Peyer's patch (tissue), 4 donors: ENCODE measurements around the gene TTC39B. TPM values are rescaled to one million over a fixed set of nuclear protein-coding genes. Genes with fewer than 3 reads are reported as not detected.
A peak's percentile ranks its signal among the peaks of the same experiment; 100 is the strongest.

Source experiments
- DNase-seq, 3 donors: peaks; one replicate each; pipeline ENCODE4 v3.0.0-alpha.2; 2017 to 2019
- H3K27ac ChIP-seq, 4 donors: fragments of 200-600 bp; sonication (generic); one replicate each; pipeline ENCODE4 v1.5.1; 2016 to 2019
- H3K27me3 ChIP-seq, 2 donors: fragments of 200-600 bp; sonication (generic); one replicate each; pipeline ENCODE4 v1.5.1; 2019
- H3K36me3 ChIP-seq, 3 donors: fragments of 200-600 bp; sonication (generic); one replicate each; pipeline ENCODE4 v1.5.1; 2016 to 2019
- H3K4me1 ChIP-seq, 4 donors: fragments of 200-600 bp; sonication (generic); one replicate each; pipeline ENCODE4 v1.5.1; 2016 to 2019
- H3K4me3 ChIP-seq, 4 donors: fragments of 200-600 bp; sonication (generic); 1 replicate in 3 of 4; 2 replicates in 1 of 4; pipeline ENCODE4 v1.5.1; 2016 to 2019; ENCODE audit warnings: mild to moderate bottlenecking in 1 of 4
- H3K9me3 ChIP-seq, 4 donors: fragments of 200-600 bp; sonication (generic); one replicate each; pipeline ENCODE4 v1.5.1; 2016 to 2019; ENCODE audit warnings: mild to moderate bottlenecking in 1 of 4
- POLR2A ChIP-seq, 2 donors: fragments of 450-650 bp; IDR thresholded peaks; one replicate each; pipeline ENCODE4 v1.5.1; 2017; ENCODE audit warnings: antibody characterized with exemption in 2 of 2, mild to moderate bottlenecking in 2 of 2, moderate library complexity in 2 of 2
- total RNA-seq, 4 donors: library from RNA; depleted of rRNA; stranded (reverse); fragments of >200 nt; gene quantifications; one replicate each; pipeline ENCODE4 v1.1.0, GENCODE V29; 2016
- TF ChIP-seq, protein P1 (sequence below), 6 experiments: fragments of 450-650 bp in 4 of 6; fragments of 200-600 bp in 2 of 6; sonication (generic) in 1 of 6; IDR thresholded peaks; one replicate each; pipeline ENCODE4 v1.5.1; 2017 to 2019; ENCODE audit warnings: antibody characterized with exemption in 6 of 6, mild to moderate bottlenecking in 3 of 6, moderate library complexity in 1 of 6

Gene TTC39B
- total RNA-seq, 4 donors from 2014 or later: 17.3 to 44.1 (median 33.1) TPM

DNA sequence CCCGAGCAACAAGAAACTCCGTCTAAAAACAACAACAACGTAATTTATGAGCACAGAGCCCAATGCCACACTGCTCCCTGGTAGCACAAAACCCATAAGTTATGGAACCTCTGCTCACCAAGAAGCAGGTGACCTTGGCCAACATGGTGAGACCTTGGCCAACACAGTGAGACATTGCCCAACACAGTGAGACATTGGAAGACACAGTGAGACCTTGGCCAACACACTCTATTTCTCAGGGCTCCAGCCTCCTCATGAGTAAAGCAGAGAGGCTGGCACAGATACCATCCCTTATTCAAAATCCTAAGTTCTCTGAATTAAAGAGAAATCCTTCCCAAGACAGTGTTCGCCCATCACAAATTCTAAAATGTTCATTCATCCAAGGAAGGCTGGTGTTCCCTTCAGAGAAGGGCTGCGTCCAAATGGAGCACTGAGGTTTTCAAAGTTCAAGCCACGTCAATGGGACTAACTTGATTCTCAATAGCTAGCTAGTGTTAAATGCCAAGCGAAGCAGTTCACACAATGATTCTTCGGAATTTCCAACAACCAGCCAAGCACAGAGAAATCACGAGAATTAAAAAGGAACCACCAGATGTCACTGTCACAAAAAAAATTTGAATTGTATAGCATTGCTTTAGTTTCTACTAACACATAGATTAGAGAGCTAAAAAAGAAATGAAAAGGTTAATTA, 29.5 kb downstream of the TTC39B start:
- H3K36me3 ChIP-seq: no peaks in the 10 kb centered on the region
- no peaks in the 10 kb centered on the region for H3K27me3 ChIP-seq
- H3K4me1 ChIP-seq: peaks cover 0 to 19% (median 0%) of the 10 kb centered on the region in 4 donors
- TF ChIP-seq POLR2A (IDR thresholded peaks at IDR 0.05): no peak
- TF ChIP-seq, protein P1, sequence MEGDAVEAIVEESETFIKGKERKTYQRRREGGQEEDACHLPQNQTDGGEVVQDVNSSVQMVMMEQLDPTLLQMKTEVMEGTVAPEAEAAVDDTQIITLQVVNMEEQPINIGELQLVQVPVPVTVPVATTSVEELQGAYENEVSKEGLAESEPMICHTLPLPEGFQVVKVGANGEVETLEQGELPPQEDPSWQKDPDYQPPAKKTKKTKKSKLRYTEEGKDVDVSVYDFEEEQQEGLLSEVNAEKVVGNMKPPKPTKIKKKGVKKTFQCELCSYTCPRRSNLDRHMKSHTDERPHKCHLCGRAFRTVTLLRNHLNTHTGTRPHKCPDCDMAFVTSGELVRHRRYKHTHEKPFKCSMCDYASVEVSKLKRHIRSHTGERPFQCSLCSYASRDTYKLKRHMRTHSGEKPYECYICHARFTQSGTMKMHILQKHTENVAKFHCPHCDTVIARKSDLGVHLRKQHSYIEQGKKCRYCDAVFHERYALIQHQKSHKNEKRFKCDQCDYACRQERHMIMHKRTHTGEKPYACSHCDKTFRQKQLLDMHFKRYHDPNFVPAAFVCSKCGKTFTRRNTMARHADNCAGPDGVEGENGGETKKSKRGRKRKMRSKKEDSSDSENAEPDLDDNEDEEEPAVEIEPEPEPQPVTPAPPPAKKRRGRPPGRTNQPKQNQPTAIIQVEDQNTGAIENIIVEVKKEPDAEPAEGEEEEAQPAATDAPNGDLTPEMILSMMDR (IDR thresholded peaks at IDR 0.05): peak in 5 of 6 experiments; percentile 22 to 50 (median 45)
- DNase-seq: no peak
- no peak overlapping the region for H3K4me3 ChIP-seq
- peak overlapping the region in 2 of 4 donors; percentile 26 to 38 for H3K27ac ChIP-seq
- no peaks in the 10 kb centered on the region for H3K9me3 ChIP-seq

DNA sequence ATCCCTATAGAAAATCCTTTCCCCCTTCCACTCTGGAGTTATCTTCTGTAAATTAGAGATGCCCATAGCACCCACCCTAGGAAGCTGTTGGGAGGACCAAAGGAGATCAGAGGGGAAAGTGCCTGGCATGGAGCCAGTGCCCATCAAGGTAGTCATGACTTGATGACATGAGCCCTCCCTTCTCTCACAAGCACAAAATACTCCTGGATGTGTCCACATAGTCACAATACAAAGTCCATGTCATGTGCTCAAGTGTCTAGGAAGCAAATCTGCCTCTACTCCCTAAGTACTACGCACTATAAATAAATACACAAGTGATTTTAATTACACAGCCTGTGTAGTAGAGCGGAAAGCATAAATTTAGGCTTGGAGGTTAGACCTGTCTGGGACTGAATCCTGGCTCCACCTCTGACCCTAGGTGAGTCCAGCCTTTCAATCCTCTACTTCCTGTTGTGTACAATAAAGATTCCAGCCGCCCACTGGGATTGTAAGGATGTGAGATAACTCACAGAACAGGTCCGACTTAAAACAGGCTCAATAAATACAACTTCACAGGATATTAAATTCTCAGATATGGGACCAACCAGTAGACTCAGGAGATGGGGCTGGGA, 30.6 kb downstream of the TTC39B start:
- DNase-seq: peak in 1 of 3 donors; percentile 44

DNA sequence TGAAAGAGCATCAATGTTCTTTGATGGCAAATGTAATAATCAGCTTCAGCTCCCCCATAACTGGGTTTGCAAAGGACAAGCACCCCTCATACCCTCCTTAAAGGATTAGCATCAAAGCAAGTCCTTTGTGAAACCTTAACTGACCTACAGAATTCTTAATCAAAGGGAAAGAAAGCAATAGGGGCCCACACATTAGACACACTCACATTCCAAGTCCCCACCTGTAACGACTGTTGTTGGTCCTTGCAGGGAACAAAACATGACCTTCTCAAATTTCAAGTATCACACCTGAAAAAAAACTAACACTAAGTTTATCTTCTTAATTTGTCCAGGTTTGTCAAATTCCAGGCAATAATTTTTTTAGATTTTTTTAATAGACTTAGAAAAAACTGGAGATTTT, 32.6 kb downstream of the TTC39B start:
- Histone ChIP-seq H3K27ac (no peak overlapping the region), H3K36me3 (no peaks in the 10 kb centered on the region), H3K27me3 (no peaks in the 10 kb centered on the region), H3K4me1 (peaks cover 0 to 19% (median 0%) of the 10 kb centered on the region in 4 donors), H3K9me3 (no peaks in the 10 kb centered on the region), H3K4me3 (no peak overlapping the region)
- no peak for TF ChIP-seq POLR2A (IDR thresholded peaks at IDR 0.05)
- TF ChIP-seq, protein P1 (IDR thresholded peaks at IDR 0.05): no peak
- DNase-seq: no peak

More for the DNA sequence above, 30.6 kb downstream of the TTC39B start:
- H3K4me1 ChIP-seq: peaks cover 0 to 19% (median 0%) of the 10 kb centered on the region in 4 donors
- no peaks in the 10 kb centered on the region for H3K9me3 ChIP-seq
- TF ChIP-seq, protein P1 (IDR thresholded peaks at IDR 0.05): no peak
- TF ChIP-seq POLR2A (IDR thresholded peaks at IDR 0.05): no peak
- no peak overlapping the region for H3K4me3 ChIP-seq
- H3K36me3 ChIP-seq: no peaks in the 10 kb centered on the region
- no peaks in the 10 kb centered on the region for H3K27me3 ChIP-seq
- H3K27ac ChIP-seq: peak overlapping the region in 2 of 4 donors; percentile 26 to 77

DNA sequence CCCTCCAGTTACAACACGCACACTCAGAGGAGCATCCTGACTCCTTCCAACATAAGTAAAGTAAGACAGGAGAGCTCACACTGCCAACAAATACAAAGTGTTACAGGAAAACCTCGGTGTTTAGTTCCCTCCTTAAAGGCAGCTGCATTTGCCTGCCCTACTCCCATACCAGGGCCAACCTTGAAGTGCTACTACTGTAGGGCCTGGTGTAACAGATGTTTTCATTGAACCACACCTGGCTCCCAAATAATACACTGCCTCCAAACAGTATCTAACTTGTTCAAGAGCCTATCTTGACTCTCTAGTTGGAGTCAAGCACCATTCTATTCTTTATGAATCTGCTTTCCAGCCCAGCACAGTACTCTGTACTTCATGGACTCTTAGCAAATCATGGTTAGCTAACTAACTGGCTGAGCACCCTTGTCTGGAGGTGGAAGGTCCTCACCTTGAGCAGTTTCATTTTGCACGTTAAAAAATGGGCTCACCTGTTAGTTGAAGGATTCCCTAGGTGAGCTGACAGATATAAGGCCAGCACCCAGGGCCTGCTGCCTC, 34.6 kb downstream of the TTC39B start:
- no peak overlapping the region for H3K4me3 ChIP-seq
- TF ChIP-seq, protein P1 (IDR thresholded peaks at IDR 0.05): no peak
- no peak for TF ChIP-seq POLR2A (IDR thresholded peaks at IDR 0.05)
- no peak overlapping the region for H3K27ac ChIP-seq
- no peak for DNase-seq
- H3K9me3 ChIP-seq: no peaks in the 10 kb centered on the region
- no peaks in the 10 kb centered on the region for H3K36me3 ChIP-seq
- no peaks in the 10 kb centered on the region for H3K27me3 ChIP-seq
- H3K4me1 ChIP-seq: peaks cover 0 to 16% (median 0%) of the 10 kb centered on the region in 4 donors

DNA sequence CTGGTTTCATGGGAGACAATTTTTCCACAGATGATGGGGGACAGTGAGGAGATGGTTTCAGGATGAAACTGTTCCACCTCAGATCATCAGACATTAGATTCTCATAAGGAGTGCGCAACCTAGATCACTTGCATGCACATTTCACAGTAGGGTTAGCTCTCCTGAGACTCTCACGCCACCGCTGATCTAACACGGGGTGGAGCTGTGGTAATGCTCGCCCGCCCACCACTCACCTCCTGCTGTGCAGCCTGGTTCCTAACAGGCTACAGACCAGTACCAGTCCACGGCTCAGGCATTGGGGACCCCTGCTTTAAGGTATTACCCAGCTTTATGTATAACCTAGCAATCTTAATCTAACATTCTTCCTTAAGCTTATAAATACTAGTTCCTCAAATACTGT, 35.6 kb downstream of the TTC39B start:
- Histone ChIP-seq H3K4me3 (no peak overlapping the region), H3K4me1 (peaks cover 0 to 8% (median 0%) of the 10 kb centered on the region in 4 donors), H3K36me3 (peaks cover 0 to 6% (median 0%) of the 10 kb centered on the region in 3 donors), H3K27ac (no peak overlapping the region), H3K27me3 (no peaks in the 10 kb centered on the region), H3K9me3 (no peaks in the 10 kb centered on the region)
- DNase-seq: no peak
- no peak for TF ChIP-seq POLR2A (IDR thresholded peaks at IDR 0.05)
- TF ChIP-seq, protein P1 (IDR thresholded peaks at IDR 0.05): no peak
